ENCODE measurements around the gene CD19. TPM values are rescaled to one million over a fixed set of nuclear protein-coding genes. Genes with fewer than 3 reads are reported as not detected.

Gene CD19
- total RNA-seq, 2 experiments from 2014 or later, result 2.1 to 2.6 TPM

DNA sequence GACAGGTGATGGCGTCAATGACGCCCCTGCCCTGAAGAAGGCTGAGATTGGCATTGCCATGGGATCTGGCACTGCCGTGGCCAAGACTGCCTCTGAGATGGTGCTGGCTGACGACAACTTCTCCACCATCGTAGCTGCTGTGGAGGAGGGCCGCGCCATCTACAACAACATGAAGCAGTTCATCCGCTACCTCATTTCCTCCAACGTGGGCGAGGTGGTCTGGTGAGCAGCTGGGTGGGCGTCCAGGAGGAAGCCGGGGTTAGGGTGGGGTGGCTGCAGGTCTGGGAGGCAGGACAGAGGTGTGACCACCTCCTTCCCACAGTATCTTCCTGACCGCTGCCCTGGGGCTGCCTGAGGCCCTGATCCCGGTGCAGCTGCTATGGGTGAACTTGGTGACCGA lies 29.9 kb upstream of the CD19 start:
- Mint-ChIP-seq H3K4me3 (no peak overlapping the region), H3K36me3 (no peaks in the 10 kb centered on the region)
- DNase-seq, result no peak

DNA sequence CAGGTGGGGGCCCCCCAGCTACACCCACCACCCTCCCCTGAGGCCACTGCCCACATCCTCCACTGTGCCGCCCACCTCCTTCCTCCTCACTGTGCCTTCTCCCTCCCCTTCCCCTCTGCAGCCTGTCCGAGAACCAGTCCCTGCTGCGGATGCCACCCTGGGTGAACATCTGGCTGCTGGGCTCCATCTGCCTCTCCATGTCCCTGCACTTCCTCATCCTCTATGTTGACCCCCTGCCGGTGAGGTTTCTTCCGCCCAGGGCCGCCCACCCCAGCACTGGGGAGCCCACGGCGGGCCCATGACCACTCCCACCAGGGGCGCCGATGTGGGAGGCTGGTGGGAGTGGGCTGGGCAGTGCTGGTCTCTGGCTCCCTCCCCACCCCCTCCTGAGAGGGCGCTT lies 28.9 kb upstream of the CD19 start:
- Mint-ChIP-seq H3K4me3 (no peak overlapping the region), H3K4me1 (peaks cover 3% of the 10 kb centered on the region), H3K27ac (no peak overlapping the region), H3K9me3 (no peaks in the 10 kb centered on the region), H3K36me3 (no peaks in the 10 kb centered on the region), H3K27me3 (no peaks in the 10 kb centered on the region)
- no peak for DNase-seq

More for the DNA sequence above, 29.9 kb upstream of the CD19 start:
- Mint-ChIP-seq H3K9me3 (no peaks in the 10 kb centered on the region), H3K4me1 (peaks cover 3% of the 10 kb centered on the region), H3K27me3 (no peaks in the 10 kb centered on the region), H3K27ac (no peak overlapping the region)

DNA sequence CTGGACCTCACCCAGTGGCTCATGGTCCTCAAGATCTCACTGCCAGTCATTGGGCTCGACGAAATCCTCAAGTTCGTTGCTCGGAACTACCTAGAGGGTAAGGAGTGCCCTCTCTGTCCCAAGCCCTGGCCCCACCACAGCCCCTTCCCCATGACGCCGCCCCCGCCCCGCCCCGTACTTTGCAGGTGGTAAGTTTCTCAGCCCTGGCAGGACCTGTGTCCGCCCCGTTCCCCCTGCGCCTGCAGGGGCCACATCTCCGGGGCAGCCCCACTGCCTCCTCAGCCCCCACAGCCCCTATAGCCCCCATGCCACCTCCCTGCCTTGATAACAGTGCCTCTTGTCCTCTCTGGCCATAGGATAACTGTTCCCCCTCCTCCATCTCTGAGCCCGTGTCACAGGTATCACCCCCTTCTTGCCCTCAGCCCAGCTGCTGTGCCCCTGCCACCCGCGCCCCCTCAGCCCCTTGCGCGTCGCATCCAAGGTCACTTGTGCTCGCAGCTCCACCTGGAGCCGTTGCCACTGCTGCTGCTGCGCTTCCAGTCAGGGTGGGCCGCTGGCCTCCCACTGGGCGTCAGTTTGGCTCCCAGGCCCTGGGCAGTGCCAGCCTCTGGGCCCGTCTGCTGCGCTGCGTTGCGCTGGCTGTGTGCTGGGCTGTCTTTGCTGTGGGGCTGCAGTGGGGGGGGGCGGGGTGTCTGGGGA lies 28.3 kb upstream of the CD19 start:
- Mint-ChIP-seq H3K9me3 (no peaks in the 10 kb centered on the region), H3K27me3 (no peaks in the 10 kb centered on the region), H3K36me3 (no peaks in the 10 kb centered on the region), H3K4me1 (peaks cover 3% of the 10 kb centered on the region), H3K27ac (no peak overlapping the region), H3K4me3 (no peak overlapping the region)
- no peak for DNase-seq

DNA sequence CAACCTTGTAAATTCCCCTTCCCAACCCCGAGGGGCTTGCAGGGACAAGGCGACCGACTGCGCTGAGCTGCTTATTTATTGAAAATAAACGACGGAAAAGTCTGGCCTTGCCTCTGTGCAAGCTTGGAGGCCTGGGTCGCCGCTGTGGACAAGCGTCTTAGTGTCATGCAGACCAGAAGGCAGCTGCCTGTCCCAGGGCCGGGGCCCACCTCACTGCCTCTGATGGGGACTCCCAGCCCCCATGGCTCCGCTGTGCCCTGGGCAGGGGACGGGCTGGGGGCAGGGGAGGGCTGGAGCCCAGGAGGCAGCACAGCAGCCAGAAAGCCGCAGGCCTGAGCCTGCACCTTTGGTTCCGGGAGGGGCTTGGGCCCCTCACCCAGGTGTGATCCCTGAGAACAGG lies 27.4 kb upstream of the CD19 start:
- H3K4me3 Mint-ChIP-seq, result no peak overlapping the region
- no peaks in the 10 kb centered on the region for H3K27me3 Mint-ChIP-seq
- no peak overlapping the region for H3K27ac Mint-ChIP-seq

DNA sequence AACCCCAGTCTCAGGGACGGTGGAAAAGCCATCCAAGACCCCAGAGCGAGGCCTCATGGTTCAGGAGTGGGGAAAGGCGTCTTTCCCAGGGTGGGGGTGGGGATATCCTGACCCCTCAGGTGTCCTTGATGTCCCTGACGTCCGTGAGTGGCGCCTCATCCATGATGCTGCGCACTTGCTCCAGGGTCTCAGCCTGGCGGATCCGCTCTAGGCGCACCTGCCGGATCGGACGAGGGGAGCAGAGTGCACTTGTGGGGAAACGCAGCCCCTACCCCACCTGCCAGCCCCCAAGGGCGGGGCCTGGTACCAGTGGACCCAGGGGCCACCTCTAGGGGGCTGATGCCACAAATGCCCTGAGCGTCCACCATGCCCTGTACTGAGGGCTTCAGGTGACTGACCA lies 26.9 kb upstream of the CD19 start:
- Mint-ChIP-seq H3K4me1 (peaks cover 3% of the 10 kb centered on the region), H3K27me3 (no peaks in the 10 kb centered on the region), H3K36me3 (no peaks in the 10 kb centered on the region), H3K27ac (no peak overlapping the region), H3K9me3 (no peaks in the 10 kb centered on the region), H3K4me3 (no peak overlapping the region)
- no peak for DNase-seq

More for the DNA sequence above, 27.4 kb upstream of the CD19 start:
- Mint-ChIP-seq H3K9me3 (no peaks in the 10 kb centered on the region), H3K36me3 (no peaks in the 10 kb centered on the region), H3K4me1 (peaks cover 3% of the 10 kb centered on the region)
- DNase-seq, result no peak

DNA sequence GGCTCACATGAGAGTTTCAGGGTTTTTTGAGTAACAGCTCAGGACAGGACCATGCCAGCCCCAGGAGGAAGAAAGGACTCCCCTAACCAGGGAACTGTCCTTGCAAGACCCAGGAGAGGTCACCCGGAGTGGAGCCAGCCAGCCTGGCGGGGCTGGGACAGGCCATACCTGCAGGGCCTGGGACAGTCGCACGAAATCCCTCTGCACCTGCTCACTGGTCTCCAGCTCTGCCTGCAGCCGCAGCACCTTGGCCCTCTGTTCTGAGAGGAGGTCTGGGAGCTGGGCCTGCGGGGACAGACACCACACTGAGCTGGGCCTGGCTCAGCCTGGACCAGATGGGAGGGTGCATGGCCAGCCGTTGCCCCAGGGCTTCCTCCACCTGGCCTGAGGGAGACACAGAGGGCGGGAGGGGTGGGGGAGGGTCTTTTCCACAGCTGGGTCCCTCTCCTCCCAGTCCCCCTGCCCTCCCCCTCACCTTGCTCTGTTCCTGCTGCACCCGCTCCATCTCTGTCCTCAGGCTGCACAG lies 26.5 kb upstream of the CD19 start:
- Mint-ChIP-seq H3K9me3 (no peaks in the 10 kb centered on the region), H3K4me1 (peaks cover 3% of the 10 kb centered on the region), H3K27me3 (no peaks in the 10 kb centered on the region), H3K36me3 (no peaks in the 10 kb centered on the region), H3K27ac (no peak overlapping the region), H3K4me3 (no peak overlapping the region)
- DNase-seq, result no peak

DNA sequence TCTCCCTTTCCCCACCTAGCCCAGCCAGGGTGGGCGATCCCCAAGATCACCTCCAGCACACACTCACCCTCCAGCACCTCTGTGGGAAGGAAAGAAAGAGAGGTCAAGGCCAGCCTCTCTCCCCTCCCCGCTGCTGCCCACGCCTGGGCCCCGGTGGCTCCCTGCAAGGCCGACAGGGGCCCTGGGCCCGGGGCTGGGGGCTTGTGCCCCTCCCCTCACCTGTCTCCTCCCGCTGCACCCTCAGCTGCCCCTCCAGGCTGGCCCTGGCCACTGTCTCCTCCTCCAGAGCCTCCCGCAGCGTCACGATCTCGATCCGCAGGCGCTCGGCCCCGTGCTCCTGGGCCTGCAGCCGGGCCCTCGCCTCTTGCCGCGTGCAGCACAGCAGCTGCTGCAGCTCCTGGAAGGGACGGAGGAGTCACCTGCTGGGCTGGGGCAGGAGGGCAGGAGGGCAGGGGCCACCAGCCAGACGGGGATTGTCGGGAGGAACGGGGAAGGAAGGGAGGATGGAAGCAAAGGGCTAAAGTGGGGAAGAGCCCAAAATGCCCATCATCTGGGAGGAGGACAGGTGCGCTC lies 25.9 kb upstream of the CD19 start:
- DNase-seq, result no peak
- Mint-ChIP-seq H3K4me1 (peaks cover 3% of the 10 kb centered on the region), H3K9me3 (no peaks in the 10 kb centered on the region), H3K36me3 (no peaks in the 10 kb centered on the region), H3K4me3 (no peak overlapping the region), H3K27me3 (no peaks in the 10 kb centered on the region), H3K27ac (no peak overlapping the region)

DNA sequence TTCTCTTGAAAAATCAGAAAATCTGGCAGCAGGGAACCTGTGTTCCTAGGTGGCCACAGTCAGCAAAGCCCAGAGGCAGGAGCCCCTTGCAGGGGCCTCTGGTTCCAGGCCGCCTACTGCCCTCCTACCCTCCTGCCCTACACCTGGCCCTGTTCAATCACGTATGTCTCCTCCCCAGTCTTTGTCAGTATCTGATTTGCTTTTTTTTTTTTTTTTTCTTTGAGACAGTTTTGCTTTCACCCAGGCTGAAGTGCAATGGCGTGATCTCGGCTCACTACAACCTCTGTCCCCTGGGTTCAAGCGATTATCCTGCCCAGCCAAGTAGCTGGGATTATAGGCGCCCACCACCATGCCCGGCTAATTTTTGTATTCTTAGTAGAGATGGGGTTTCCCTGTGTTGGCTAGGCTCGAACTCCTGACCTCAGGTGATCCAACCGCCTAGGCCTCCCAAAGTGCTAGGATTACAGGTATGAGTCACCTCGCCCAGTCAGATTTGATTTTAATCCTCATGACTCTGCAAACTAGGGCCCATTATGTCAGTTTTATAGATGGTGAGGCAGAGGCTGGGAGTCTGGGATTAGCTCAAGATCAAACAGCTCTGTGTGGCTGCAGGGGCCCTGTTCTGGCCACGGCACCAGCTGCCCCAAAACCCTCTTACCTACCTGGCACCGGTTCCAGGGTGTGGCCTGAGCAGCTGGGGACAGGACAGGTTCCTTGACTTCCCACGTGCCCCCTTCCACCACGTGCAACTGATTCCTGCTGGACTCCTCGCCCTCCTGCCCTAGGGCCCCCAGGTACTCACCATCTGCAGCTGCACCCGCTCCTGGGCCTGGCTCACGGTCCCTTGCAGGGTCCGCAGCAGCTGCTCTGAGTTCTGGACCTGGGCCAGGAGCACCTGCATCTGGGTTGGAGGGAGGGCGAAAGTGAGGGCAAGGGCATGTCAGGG lies 21.4 kb upstream of the CD19 start:
- Mint-ChIP-seq H3K9me3 (no peaks in the 10 kb centered on the region), H3K27ac (no peak overlapping the region), H3K4me1 (no peaks in the 10 kb centered on the region), H3K27me3 (no peaks in the 10 kb centered on the region), H3K4me3 (no peak overlapping the region), H3K36me3 (peaks cover 6% of the 10 kb centered on the region)
- no peak for DNase-seq

DNA sequence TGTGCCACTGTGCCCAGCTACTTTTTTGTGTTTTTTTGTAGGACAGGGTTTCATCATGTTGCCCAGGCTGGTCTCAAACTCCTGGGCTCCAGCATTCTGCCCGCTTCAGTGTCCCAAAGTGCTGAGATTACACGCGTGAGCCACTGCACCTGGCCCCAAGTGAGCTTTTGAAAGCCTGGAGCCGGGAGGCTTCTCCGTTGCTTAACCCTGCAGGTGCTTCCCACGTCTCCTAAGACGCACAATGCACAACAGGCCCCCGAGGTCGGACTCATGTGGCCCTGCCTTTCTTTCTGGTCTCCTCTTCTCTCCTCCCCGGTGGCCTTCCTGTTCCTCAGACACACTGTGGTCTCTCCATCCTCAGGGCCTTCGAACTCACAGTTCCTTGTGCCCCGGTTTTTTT lies 19.2 kb upstream of the CD19 start:
- H3K36me3 Mint-ChIP-seq, result peaks cover 15% of the 10 kb centered on the region
- H3K27me3 Mint-ChIP-seq, result no peaks in the 10 kb centered on the region
- H3K27ac Mint-ChIP-seq, result no peak overlapping the region
- no peak overlapping the region for H3K4me3 Mint-ChIP-seq
- H3K9me3 Mint-ChIP-seq, result no peaks in the 10 kb centered on the region
- H3K4me1 Mint-ChIP-seq, result no peaks in the 10 kb centered on the region
- no peak for DNase-seq

DNA sequence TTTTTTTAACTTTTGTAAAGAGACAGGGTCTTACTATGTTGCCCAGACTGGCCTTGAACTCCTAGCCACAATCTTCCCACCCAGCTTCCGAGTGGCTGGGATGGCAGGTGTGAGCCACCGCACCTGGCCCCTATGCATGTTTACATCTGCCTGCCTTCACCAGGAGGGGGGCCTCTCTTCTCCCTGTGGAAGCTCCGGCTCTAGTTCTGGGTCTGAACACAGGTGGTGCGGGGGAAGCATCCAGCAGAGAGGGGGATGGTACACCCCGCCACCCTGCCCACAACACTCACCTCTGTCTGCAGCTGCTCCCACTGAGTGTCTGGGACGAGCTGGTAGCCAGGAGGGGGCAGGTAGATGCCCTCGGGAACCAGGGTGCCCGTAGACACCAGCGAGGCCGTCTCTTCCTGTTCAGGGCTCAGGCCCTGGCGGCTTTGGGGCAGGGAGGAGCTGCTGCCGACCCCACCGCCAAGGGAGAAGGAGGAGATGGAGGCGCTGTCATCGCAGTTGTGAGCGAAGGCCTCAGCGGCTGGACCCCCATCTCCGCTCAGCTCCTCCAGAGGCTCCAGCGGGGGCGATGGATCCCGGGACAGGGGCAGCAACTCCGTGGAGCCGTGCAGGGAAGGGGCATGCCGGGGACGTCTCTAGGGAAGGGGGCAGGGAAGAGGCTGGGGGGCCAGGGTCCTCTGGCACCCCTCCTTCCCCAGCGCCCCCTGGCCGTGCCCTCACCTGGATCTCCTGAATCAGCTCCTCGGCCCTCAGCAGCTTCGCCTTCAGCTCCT lies 17.6 kb upstream of the CD19 start:
- Mint-ChIP-seq H3K4me1 (no peaks in the 10 kb centered on the region), H3K27me3 (no peaks in the 10 kb centered on the region), H3K27ac (no peak overlapping the region), H3K36me3 (peaks cover 15% of the 10 kb centered on the region), H3K4me3 (no peak overlapping the region), H3K9me3 (no peaks in the 10 kb centered on the region)
- no peak for DNase-seq

DNA sequence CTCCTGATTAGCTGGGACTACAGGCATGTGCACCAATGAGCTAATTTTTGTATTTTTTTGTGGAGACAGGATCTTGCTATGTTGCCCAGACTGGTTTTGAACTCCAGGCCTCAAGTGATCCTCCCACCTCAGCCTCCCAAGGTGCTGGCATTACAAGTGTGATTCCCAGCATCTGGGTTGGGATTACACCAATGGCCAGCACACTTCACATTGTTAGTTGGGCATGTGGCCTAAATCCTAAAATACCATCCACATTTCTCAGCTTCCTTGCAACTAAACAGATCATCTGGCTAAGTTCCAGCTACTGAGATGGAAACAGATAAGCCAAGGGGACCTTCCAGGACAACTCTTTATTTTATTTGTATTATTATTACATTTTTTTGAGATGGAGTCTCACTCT lies 16.6 kb upstream of the CD19 start:
- Mint-ChIP-seq H3K4me1 (no peaks in the 10 kb centered on the region), H3K9me3 (no peaks in the 10 kb centered on the region), H3K36me3 (peaks cover 17% of the 10 kb centered on the region), H3K4me3 (no peak overlapping the region), H3K27ac (no peak overlapping the region), H3K27me3 (no peaks in the 10 kb centered on the region)
- no peak for DNase-seq

DNA sequence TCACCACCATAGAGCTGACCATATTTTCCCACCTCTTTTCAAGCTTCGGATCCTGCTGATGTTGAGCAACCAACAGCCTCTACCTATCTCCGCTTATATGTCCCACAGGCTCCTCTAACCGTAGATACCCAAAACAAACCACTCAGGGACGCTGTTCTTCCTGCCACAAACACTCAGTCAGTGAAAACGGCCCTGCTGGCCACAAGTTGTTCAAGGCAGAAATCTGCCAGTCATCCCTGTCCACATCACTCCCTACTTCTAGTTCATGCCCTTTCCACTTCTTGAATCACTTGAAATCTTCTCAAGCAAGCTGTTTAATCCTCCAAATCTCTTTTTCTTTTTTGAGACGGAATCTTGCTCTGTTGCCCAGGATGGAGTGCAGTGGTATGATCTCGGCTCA lies 14.7 kb upstream of the CD19 start:
- H3K27me3 Mint-ChIP-seq, result no peaks in the 10 kb centered on the region
- DNase-seq, result no peak
- H3K9me3 Mint-ChIP-seq, result no peaks in the 10 kb centered on the region
- peaks cover 23% of the 10 kb centered on the region for H3K36me3 Mint-ChIP-seq
- no peak overlapping the region for H3K27ac Mint-ChIP-seq
- H3K4me1 Mint-ChIP-seq, result no peaks in the 10 kb centered on the region
- no peak overlapping the region for H3K4me3 Mint-ChIP-seq

DNA sequence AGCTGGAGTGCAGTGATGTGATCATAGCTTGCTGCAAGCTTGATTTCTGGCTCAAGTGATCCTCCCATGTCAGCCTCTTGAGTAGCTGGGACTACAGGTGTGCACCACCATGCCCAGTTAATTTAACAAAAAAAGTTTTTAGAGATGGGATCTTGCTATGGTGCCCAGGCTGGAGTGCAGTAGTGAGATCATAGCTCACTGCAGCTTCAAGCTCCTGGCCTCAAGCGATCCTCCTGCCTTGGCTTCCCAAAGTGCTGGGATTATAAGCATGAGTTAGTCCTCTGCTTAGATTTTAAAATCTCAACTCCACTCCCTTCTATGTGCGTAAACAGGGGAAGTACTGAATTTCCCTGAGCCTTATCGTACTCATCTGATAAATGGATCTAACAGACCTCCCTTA lies 13.1 kb upstream of the CD19 start:
- Mint-ChIP-seq H3K36me3 (peaks cover 19% of the 10 kb centered on the region), H3K9me3 (no peaks in the 10 kb centered on the region), H3K27me3 (no peaks in the 10 kb centered on the region), H3K4me3 (no peak overlapping the region), H3K27ac (no peak overlapping the region), H3K4me1 (peaks cover 2% of the 10 kb centered on the region)
- DNase-seq, result no peak

DNA sequence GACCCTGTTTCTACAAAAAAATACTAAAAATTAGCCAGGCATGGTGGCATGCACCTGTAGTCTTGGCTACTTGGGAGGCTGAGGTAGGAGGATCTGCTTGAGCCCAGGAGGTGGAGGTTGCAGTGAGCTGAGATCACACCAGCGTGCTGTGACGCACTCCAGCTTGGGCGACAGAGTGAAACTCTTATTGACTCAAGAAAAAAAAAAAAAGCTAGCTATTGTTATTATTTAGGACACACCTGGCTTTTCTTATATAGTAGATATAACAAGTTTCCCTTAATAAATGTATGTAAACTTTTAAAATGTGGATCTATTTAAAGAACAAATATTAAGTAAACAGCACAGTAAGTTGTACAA lies 8.6 kb upstream of the CD19 start:
- H3K4me3 Mint-ChIP-seq, result peak overlapping the region; percentile 96
- H3K27ac Mint-ChIP-seq, result no peak overlapping the region
- H3K36me3 Mint-ChIP-seq, result peaks cover 8% of the 10 kb centered on the region
- no peaks in the 10 kb centered on the region for H3K27me3 Mint-ChIP-seq
- H3K9me3 Mint-ChIP-seq, result peaks cover 3% of the 10 kb centered on the region
- DNase-seq, result no peak
- peaks cover 18% of the 10 kb centered on the region for H3K4me1 Mint-ChIP-seq

Measured in activated naive CD8-positive, alpha-beta T cell treated with anti-CD3 and anti-CD28 coated beads for 36 hours (primary cell).